NCI-H2171 treated with DMSO at 0.1 percent for 48 hours (cell line): ENCODE data around the gene BSN.

Experiments
- DNase-seq: peaks from one replicate; lab custom pipeline; 2025; lab: John Stamatoyannopoulos, UW

The BSN gene

GRCh38 chr3:49654955-49655556 lies 100.8 kb downstream of the BSN start:
- DNase-seq = peak; percentile 4

- no peak for DNase-seq
These were observed 101.5 kb downstream of the BSN start for GRCh38 chr3:49655731-49656285.

- peak; percentile 22 for DNase-seq
These were observed 102.3 kb downstream of the BSN start for GRCh38 chr3:49656541-49657112.

- DNase-seq = no peak
These were observed 103.1 kb downstream of the BSN start for GRCh38 chr3:49657208-49657915.

GRCh38 chr3:49658711-49659110 lies 104.4 kb downstream of the BSN start:
- no peak for DNase-seq

- DNase-seq = no peak
These were observed 105.5 kb downstream of the BSN start for GRCh38 chr3:49659756-49660155.

GRCh38 chr3:49661281-49661680 lies 107.0 kb downstream of the BSN start:
- DNase-seq = no peak

GRCh38 chr3:49662021-49662420 lies 107.7 kb downstream of the BSN start:
- no peak for DNase-seq

GRCh38 chr3:49662720-49663413 lies 108.6 kb downstream of the BSN start:
- DNase-seq = no peak

GRCh38 chr3:49663831-49664230 lies 109.6 kb downstream of the BSN start:
- DNase-seq = no peak

GRCh38 chr3:49664300-49664699 lies 110.0 kb downstream of the BSN start:
- DNase-seq = no peak

GRCh38 chr3:49665822-49666519 lies 111.7 kb downstream of the BSN start:
- no peak for DNase-seq

GRCh38 chr3:49666592-49666991 lies 112.3 kb downstream of the BSN start:
- DNase-seq = no peak

GRCh38 chr3:49667701-49668413 lies 113.6 kb downstream of the BSN start:
- DNase-seq = no peak

- no peak for DNase-seq
These were observed 114.1 kb downstream of the BSN start for GRCh38 chr3:49668414-49668797.

GRCh38 chr3:49668861-49669260 lies 114.6 kb downstream of the BSN start:
- no peak for DNase-seq

GRCh38 chr3:49669352-49669751 lies 115.1 kb downstream of the BSN start:
- DNase-seq = no peak

- no peak for DNase-seq
These were observed 116.6 kb downstream of the BSN start for GRCh38 chr3:49670940-49671290.

- no peak for DNase-seq
These were observed 117.3 kb downstream of the BSN start for GRCh38 chr3:49671291-49672288.

- DNase-seq = no peak
These were observed 118.9 kb downstream of the BSN start for GRCh38 chr3:49673121-49673714.
